ENCODE data around the gene CYP2S1.

DNA sequence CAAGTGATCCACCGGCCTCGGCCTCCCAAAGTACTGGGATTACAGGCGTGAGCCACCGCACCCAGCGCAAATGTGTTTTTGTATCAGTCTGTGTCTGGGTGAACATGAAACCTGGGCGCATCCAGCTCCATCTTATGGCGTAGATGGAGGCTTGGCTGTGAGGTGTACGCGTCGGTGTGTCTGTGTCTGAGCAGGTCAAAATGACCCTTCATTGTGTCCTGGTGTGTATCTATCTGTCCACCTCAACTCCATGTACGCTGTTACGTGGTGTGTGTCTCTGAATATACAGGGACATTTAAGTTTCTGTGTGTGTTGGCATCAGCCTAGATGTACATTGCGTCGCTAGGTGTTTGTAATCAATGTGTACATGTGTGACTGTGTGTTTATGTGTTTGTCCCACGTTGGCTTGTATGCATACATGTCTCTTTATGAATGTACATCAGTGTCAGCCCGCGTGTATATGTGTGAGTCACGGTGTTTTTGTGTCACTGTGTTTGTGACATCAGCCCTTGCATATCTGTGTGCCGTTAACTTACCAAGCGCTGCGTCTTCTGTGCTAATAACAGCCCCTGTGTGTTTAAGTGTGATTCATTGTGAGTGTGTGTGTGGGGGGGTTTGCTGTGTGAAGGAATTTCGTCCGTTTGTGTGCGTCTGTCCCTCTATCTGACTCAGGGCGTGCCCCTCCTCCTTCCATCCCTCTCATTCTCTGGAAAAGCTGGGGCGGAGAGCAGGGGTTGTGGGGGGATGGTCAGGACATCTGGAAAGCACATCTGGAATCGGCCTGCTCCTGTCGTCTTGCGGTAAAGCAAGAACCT, 32.4 kb downstream of the CYP2S1 start:
- TF ChIP-seq POLR2A (IDR thresholded peaks at IDR 0.05; ENCODE audit: low read length) (no peak), GATA1 (IDR thresholded peaks at IDR 0.05; ENCODE audit: low read depth, low read length) (no peak)

All from erythroblast (primary cell).